Activated naive CD4-positive, alpha-beta T cell treated with anti-CD3 and anti-CD28 coated beads, Interleukin-2, amount 50 U/mL, for 24 hours (primary cell): ENCODE data around the gene CFAP57.
"Not testable (repeated sequence)": the region's sequence is repeated elsewhere in the genome, so short reads cannot be mapped to it uniquely, and the experiment has no call there.

Experiments used
- H3K27ac Mint-ChIP-seq: one replicate; pipeline ENCODE4 v1.8.0; 2021; ENCODE audit warnings: mild to moderate bottlenecking, mixed read lengths
- H3K27me3 Mint-ChIP-seq: one replicate; pipeline ENCODE4 v1.8.0; 2021; ENCODE audit warnings: mixed read lengths
- H3K36me3 Mint-ChIP-seq: one replicate; pipeline ENCODE4 v1.8.0; 2021; ENCODE audit warnings: mixed read lengths
- H3K4me1 Mint-ChIP-seq: one replicate; pipeline ENCODE4 v1.8.0; 2021; ENCODE audit warnings: mixed read lengths
- H3K4me3 Mint-ChIP-seq: one replicate; pipeline ENCODE4 v1.8.0; 2021; ENCODE audit warnings: mild to moderate bottlenecking, mixed read lengths
- H3K9me3 Mint-ChIP-seq: one replicate; pipeline ENCODE4 v1.8.0; 2021; ENCODE audit warnings: mixed read lengths

CFAP57 gene

DNA sequence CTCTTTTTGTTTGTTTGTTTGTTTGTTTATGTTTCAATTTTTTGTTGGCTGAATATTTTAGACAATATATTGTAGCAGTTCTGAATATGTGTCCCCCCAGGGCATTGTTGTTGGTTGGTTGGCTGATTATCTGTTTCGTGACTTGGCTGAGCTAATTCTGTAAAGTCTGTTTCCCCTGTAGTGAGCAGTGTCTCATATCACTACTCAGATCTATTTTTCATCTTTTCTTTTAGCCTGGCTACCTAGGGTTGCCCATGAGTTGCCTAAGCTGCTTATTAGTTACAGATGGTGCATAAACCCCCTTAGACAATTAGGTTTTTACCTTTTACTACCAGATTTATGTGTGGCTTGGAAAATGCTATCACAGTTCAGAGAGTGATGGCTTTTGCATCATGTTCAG lies 32.3 kb downstream of the CFAP57 start:
- Mint-ChIP-seq H3K27me3 (peaks cover 1% of the 10 kb centered on the region), H3K4me3 (no peak overlapping the region), H3K27ac (no peak overlapping the region), H3K36me3 (peaks cover 3% of the 10 kb centered on the region), H3K4me1 (peaks cover 3% of the 10 kb centered on the region), H3K9me3 (peaks cover 8% of the 10 kb centered on the region)

DNA sequence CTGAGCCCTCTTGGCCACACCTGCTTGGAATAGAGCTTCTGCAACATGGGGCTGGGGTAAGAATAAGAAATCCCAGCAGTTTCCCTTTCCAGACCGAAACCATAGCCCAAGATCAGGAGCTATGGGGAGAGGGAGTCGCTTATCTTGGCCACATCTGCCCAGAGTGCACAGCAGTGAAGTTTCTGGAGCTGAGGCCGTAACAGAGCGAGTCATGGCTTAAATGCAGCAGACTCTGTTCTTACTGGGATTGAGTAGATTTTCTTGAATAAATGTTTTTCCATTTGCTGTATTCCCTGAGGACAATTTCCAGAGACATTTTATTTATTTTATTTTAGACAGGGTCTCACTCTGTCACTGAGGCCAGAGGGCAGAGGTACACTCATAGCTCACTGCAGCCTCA lies 33.5 kb downstream of the CFAP57 start:
- peaks cover 3% of the 10 kb centered on the region for H3K36me3 Mint-ChIP-seq
- peaks cover 8% of the 10 kb centered on the region for H3K9me3 Mint-ChIP-seq
- H3K4me3 Mint-ChIP-seq = no peak overlapping the region
- no peak overlapping the region for H3K27ac Mint-ChIP-seq
- H3K4me1 Mint-ChIP-seq = peaks cover 3% of the 10 kb centered on the region
- peaks cover 1% of the 10 kb centered on the region for H3K27me3 Mint-ChIP-seq

DNA sequence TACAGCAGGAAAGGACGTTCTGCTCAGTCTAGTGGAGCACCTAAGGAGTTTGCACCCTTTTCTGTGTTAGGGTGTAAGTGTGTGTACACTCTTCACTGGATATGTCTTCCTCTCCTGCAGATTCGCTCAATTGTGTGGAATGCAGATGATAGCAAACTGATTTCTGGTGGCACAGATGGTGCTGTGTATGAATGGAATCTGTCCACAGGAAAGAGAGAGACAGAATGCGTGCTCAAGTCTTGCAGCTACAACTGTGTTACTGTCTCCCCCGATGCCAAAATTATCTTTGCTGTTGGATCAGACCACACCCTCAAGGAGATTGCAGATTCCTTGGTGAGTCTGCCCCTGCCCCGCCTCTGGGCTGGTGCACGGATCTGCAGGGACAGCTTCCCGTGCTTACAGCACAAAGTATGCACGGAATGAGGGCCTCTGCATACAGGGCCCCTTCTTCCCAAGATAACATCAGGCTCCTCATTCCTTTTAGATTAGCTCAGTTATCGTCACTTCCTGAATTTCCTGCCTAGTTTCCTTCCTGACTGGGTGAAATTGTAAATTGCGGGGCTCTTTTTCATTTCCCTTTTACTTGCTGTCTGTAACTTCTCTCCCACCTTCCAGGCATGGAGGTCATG lies 34.6 kb downstream of the CFAP57 start:
- Mint-ChIP-seq H3K4me3 (no peak overlapping the region), H3K27ac (no peak overlapping the region), H3K9me3 (peaks cover 8% of the 10 kb centered on the region), H3K27me3 (peaks cover 1% of the 10 kb centered on the region), H3K36me3 (peaks cover 3% of the 10 kb centered on the region), H3K4me1 (peaks cover 3% of the 10 kb centered on the region)

DNA sequence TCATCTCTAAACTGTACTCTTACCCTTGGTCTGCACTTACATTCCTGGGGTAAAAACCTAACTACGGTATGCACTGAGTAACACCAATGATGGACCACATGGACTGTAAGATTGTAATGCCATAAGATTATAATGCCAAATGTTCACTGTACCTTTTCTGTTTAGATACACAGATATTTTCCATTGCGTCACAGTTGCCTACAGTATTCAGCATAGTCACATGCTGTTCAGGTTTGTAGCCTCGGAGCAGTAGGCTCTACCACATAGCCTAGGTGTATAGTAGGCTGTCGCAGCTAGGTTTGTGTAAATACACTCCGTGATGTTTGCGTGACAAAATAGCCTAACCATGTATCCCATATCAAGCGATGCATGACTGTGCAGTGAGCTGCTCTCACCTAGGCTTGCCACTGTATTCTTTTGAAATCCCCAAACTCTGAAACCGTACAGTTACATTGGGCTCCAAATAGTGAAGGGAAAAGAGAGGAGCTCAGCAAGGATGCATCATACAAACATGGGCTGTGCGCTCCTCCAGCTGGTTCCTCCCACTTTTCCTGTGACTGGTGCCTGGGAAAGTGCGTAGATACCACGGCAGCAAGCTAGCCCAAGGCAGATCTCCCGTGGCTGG lies 35.2 kb downstream of the CFAP57 start:
- Mint-ChIP-seq H3K27ac (no peak overlapping the region), H3K36me3 (peaks cover 3% of the 10 kb centered on the region), H3K4me3 (no peak overlapping the region), H3K9me3 (peaks cover 8% of the 10 kb centered on the region), H3K4me1 (peaks cover 3% of the 10 kb centered on the region), H3K27me3 (peaks cover 1% of the 10 kb centered on the region)

DNA sequence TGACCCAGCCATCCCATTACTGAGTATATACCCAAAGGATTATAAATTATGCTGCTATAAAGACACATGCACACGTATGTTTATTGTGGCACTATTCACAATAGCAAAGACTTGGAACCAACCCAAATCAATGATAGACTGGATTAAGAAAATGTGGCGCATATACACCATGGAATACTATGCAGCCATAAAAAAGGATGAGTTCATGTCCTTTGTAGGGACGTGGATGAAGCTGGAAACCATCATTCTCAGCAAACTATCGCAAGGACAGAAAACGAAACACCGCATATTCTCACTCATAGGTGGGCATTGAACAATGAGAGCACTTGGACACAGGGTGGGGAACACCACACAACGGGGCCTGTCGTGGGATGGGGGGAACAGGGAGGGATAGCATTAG lies 36.1 kb downstream of the CFAP57 start:
- not testable (repeated sequence) for H3K4me3 Mint-ChIP-seq, H3K27ac Mint-ChIP-seq, H3K4me1 Mint-ChIP-seq, H3K27me3 Mint-ChIP-seq, H3K9me3 Mint-ChIP-seq, H3K36me3 Mint-ChIP-seq

DNA sequence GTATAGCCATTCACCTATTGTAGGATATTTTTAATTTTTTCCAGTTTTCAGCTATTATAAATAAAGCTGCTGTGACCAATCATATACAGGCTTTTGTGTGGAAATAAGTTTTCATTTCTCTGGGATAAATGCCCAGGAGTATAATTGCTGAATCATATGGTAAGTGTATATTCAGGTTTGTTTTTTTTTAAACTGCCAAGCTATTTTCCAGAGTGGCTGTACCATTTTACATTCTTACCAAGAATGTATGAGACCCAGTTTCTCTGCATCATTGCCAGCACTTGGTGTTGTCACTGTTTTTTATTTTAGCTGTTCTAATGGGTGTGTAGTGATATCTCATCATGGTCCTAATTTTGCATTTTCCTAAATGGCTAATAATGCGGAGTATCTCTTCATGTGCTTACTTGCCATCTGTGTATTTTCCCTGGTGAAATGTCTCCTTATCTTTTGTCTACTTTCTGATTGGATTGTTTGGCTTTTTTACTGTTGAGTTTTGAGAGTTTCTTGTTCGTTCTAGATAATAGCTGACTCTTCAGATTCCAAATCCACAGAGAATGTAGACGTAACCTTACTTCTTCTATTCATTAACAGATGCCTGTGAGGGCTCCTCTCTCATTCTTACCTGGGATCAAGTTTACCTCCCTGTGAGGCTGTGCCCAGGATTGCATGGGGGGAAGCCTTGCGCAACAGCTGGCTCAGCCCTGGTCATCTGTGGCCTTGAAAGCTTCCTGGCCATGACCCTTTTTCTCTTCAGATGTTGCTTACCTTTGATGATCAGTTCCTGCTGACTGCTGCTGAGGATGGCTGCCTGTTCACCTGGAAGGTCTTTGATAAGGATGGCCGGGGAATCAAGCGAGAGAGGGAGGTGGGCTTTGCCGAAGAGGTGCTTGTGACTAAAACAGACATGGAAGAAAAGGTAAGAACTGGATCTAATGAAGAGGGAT lies 42.6 kb downstream of the CFAP57 start:
- Mint-ChIP-seq H3K4me1 (no peaks in the 10 kb centered on the region), H3K27me3 (peaks cover 9% of the 10 kb centered on the region), H3K9me3 (no peaks in the 10 kb centered on the region), H3K27ac (no peak overlapping the region), H3K36me3 (peaks cover 2% of the 10 kb centered on the region), H3K4me3 (no peak overlapping the region)

DNA sequence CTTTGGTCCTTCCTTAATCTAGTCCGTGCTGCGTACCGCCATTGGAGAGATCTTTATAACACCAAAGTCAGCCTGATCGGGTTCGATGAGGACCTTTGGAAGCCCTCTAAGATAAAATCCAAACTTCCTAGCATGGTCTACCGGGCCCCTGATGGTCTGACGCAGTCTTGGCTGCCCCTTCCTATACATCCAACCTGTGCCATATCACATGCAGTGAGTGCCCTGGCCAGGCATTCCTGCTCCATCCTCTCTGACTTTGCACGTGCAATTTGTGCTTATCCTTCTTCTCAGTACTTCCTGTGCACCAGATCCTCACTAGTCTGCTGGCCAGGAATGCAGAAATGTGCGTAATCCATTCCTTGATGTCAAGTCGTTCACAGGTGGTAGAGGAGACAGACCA lies 45.6 kb downstream of the CFAP57 start:
- Mint-ChIP-seq H3K4me3 (no peak overlapping the region), H3K27ac (no peak overlapping the region), H3K27me3 (peaks cover 9% of the 10 kb centered on the region), H3K36me3 (peaks cover 2% of the 10 kb centered on the region), H3K4me1 (peaks cover 7% of the 10 kb centered on the region), H3K9me3 (no peaks in the 10 kb centered on the region)

DNA sequence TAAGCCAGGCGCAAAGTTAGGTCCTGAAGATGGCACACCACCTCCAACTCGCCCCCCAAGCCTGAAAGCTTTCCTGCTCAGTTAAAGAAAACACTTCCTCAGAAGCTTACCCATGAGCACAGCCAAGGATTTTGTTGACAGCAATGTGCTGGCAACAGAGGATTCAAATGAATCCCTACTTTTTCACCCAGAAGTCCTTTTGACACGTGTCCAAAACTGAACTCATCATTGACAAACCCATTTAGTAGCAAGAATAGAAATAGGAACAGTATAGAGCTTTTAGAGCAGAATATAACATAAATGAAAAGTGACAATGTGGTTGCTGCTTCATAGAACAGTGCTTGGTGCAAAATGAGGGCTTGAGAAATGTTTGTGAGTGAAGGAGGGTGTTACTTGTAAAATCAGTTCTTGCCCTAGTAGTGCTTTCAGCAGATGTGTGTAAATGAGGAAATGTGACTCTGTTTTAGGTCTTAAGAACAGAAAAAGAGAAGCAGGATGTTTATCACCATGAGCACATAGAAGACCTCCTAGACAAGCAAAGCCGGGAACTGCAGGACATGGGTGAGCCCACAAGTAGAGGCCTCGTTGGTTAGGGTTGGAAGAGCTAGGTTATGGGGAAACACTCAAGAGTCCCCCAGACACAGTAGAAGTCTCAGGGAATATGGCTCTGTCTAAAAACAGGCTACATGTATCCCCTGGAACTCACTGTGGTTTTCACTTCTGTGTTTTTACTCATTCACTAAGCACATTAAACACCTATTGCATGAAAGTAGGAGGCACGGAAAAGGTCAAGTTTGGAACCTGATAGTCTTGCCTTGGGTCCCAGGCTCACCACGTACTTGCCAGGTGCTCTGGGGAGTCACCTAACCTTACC lies 49.0 kb downstream of the CFAP57 start:
- Mint-ChIP-seq H3K4me3 (no peak overlapping the region), H3K27me3 (peaks cover 2% of the 10 kb centered on the region), H3K4me1 (peaks cover 7% of the 10 kb centered on the region), H3K9me3 (no peaks in the 10 kb centered on the region), H3K27ac (no peak overlapping the region), H3K36me3 (no peaks in the 10 kb centered on the region)

DNA sequence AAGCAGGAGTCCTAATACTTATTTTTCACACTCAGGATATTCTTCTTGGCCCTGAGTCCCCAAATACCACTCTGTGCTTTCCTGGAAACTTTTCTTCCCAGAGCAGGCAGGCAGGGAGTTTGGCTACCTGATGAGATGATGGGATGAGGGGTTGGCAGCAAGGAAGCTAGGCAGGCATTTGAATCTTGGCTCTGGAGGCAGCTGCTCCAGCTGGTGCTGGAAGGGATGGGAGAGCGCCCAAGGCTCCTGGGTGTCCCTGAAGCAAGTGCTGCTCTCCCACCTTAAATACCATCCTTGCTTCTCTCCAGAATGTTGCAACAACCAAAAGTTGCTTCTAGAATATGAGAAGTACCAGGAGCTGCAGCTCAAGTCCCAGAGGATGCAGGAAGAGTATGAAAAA lies 49.7 kb downstream of the CFAP57 start:
- peaks cover 7% of the 10 kb centered on the region for H3K4me1 Mint-ChIP-seq
- H3K36me3 Mint-ChIP-seq = no peaks in the 10 kb centered on the region
- H3K27ac Mint-ChIP-seq = no peak overlapping the region
- no peaks in the 10 kb centered on the region for H3K9me3 Mint-ChIP-seq
- H3K27me3 Mint-ChIP-seq = no peaks in the 10 kb centered on the region
- H3K4me3 Mint-ChIP-seq = no peak overlapping the region

DNA sequence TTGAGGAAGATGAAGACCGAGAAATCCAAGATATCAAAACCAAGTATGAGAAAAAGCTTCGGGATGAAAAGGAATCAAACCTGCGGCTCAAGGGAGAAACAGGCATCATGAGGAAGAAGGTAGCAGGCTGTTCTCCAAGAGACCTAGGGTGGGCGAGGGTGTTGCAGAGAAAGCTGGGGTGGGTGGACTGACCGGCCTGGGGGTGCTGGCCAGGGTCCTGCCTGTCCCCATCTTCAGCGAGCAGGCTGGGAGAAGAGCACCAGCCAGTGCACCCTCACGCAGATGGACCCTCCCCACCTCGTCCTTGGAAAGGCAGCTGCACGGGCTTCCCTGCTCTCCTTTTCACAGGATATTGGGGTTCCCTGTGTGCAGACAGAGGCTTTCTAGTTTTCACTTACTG lies 50.7 kb downstream of the CFAP57 start:
- no peaks in the 10 kb centered on the region for H3K36me3 Mint-ChIP-seq
- H3K27me3 Mint-ChIP-seq = no peaks in the 10 kb centered on the region
- no peak overlapping the region for H3K27ac Mint-ChIP-seq
- H3K4me1 Mint-ChIP-seq = peaks cover 7% of the 10 kb centered on the region
- no peak overlapping the region for H3K4me3 Mint-ChIP-seq
- no peaks in the 10 kb centered on the region for H3K9me3 Mint-ChIP-seq

DNA sequence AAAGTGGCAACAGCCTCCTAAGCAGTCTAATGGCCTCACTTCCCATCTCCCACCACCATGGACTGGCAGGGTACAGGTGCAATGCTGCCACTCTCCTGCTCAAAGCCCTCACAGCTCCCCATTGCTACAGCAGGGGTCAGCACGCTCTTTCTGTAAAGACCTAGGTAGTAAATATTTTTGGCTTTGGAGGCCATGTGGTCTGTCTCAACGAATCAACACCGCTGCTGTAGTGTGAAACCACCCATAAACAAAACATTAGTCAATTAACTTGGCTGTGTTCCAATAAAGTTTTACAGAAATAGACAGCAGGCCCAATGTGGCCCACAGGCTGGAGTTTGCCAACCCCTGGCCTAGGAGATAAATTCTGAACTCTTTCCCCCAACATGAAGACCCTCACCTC lies 53.0 kb downstream of the CFAP57 start:
- Mint-ChIP-seq H3K4me1 (peaks cover 7% of the 10 kb centered on the region), H3K4me3 (no peak overlapping the region), H3K9me3 (no peaks in the 10 kb centered on the region), H3K27ac (no peak overlapping the region), H3K36me3 (no peaks in the 10 kb centered on the region), H3K27me3 (no peaks in the 10 kb centered on the region)

DNA sequence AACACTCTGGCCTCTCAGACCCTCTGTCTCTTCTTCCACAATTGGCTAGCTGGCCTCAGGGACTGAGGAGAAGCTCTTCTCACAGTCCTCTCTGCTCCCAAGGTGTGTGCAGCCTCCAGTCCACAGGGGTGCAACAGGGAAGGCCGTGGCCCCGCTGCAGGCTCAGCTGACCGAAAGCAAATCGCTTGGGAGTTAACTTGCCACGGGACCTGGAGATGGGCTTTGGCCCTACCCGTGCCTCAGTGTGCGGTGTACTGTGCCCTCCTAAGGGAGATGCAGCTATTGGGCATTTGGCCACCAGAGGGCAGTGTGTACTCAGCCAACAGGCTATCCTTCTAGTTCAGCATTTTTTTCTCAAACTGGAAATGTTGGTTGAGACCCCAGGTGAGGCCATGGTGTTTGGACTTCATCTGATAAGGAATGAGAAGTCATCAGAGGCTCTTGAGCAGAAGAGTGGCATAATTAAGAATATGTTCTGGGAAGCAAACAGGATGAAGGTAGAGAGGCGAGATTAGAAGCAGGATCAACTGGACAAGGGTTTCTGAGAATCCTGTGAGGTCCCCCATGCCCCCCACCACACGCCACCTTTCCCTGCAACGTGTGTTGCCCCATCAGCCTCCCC lies 55.1 kb downstream of the CFAP57 start:
- Mint-ChIP-seq H3K36me3 (no peaks in the 10 kb centered on the region), H3K9me3 (no peaks in the 10 kb centered on the region), H3K27me3 (no peaks in the 10 kb centered on the region), H3K4me1 (no peaks in the 10 kb centered on the region), H3K4me3 (no peak overlapping the region), H3K27ac (no peak overlapping the region)

DNA sequence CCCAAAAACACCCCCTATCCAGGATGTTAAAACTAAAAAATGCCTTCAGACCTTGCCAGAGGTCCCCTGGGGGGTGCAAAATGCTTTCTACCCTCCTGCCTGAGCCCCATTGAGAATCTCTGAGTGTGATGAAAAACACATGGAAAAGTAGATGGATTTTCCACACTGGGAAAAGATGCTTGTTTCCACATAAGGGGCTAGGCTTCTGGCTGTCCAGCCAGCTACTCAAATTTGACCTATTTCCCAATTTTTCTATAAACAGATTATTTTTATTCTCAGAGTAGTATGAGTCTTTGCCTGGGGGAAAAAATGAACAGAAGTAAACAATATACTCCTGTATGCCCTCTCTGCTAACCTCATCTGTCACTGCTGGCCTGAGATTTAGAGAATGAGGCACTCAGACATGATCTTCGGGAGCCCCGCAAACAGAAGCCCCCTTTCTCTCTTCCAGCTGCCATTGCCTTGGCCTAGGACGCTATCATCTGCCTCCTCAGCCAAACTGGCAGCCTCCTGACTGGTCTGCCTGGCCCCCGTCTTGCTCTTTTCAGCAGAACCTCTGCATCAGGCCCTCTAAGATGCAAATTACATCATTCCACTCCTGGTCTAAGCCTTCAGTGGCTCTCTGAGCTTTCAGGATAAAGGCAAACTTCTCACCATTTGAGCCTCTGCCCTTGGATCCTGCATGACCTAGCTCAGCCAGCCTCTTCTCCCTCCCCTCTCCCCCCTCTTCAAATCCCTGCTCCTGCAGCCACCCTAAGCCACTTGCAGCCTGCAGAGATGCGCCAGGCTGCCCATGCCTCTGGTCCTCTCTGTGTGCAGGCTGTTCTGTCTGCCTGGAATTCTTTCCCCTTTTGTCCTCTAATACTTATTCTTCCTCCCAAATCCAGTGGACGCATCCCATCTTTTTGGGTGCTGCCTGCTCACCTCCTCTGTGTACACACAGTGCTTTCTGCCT lies 58.0 kb downstream of the CFAP57 start:
- Mint-ChIP-seq H3K36me3 (no peaks in the 10 kb centered on the region), H3K4me3 (no peak overlapping the region), H3K27me3 (no peaks in the 10 kb centered on the region), H3K9me3 (no peaks in the 10 kb centered on the region), H3K27ac (no peak overlapping the region), H3K4me1 (no peaks in the 10 kb centered on the region)

DNA sequence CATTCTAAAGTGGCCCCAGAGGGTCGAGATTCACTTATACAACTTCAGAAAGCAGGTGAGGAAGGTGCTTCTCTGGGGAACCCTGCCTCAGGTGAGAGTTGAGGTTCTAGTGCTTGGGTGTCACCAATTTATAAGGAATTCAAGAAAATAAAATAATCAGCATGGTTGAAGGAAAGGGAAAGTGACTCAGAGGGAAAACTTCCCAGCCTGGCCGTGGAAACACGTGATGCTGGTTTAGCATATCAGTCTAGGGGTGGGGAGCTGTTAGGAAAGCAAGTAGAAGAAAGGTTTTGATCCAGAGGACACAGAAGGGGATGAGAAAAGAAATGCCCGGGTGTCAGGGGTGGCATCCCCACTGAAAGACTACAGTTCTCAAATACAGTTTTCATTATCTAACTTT lies 59.9 kb downstream of the CFAP57 start:
- no peaks in the 10 kb centered on the region for H3K27me3 Mint-ChIP-seq
- no peaks in the 10 kb centered on the region for H3K36me3 Mint-ChIP-seq
- H3K9me3 Mint-ChIP-seq = no peaks in the 10 kb centered on the region
- H3K4me3 Mint-ChIP-seq = no peak overlapping the region
- no peaks in the 10 kb centered on the region for H3K4me1 Mint-ChIP-seq
- no peak overlapping the region for H3K27ac Mint-ChIP-seq
